SH-SY5Y (cell line): ENCODE data around the gene BACH2.

Experiments
- GATA2 ChIP-seq: IDR thresholded peaks from 2 replicates; pipeline ENCODE4 v1.6.1; 2011; ENCODE audit warnings: mild to moderate bottlenecking, low read depth, low read length
- GATA3 ChIP-seq: IDR thresholded peaks from 2 replicates; pipeline ENCODE4 v1.6.1; 2011; ENCODE audit warnings: low read depth, mild to moderate bottlenecking, low read length, moderate library complexity

- TF ChIP-seq GATA2 (no peak), GATA3 (no peak)
Measured at GRCh38 chr6:90289902-90290301, 6.7 kb downstream of the BACH2 start.
